IPS-20b (cell line): ENCODE data around the gene TNS1.

ENCODE experiments used
- H3K27ac ChIP-seq: one replicate; pipeline ENCODE4 v1.5.1; 2013; ENCODE audit warnings: low read length
- H3K27me3 ChIP-seq: 2 replicates; pipeline ENCODE4 v1.6.1; 2013; ENCODE audit warnings: mild to moderate bottlenecking, low read length, inconsistent platforms; ENCODE audit not compliant: insufficient read depth
- H3K36me3 ChIP-seq: 2 replicates; pipeline ENCODE4 v1.6.1; 2013; ENCODE audit warnings: low read depth, mild to moderate bottlenecking, inconsistent platforms, low read length, moderate library complexity; ENCODE audit not compliant: insufficient read depth
- H3K4me1 ChIP-seq: 2 replicates; pipeline ENCODE4 v1.6.1; 2013; ENCODE audit warnings: mild to moderate bottlenecking, control low read depth, inconsistent platforms, low read length, moderate library complexity; ENCODE audit not compliant: insufficient read depth
- H3K4me3 ChIP-seq: 2 replicates; pipeline ENCODE4 v1.5.1; 2013; ENCODE audit warnings: mild to moderate bottlenecking, low read length, inconsistent platforms
- H3K9ac ChIP-seq: 2 replicates; pipeline ENCODE4 v1.6.1; 2013; ENCODE audit warnings: low read depth, mild to moderate bottlenecking, inconsistent platforms, low read length, moderate library complexity
- H3K9me3 ChIP-seq: 2 replicates; pipeline ENCODE4 v1.6.1; 2013; ENCODE audit warnings: mild to moderate bottlenecking, low read depth, low read length, inconsistent platforms; ENCODE audit not compliant: insufficient read depth

Gene TNS1

GRCh38 chr2:217928324-217929181, 74.2 kb downstream of the TNS1 start:
- Histone ChIP-seq H3K9me3 (no peaks in the 10 kb centered on the region), H3K4me1 (no peaks in the 10 kb centered on the region), H3K27me3 (no peaks in the 10 kb centered on the region), H3K27ac (no peak overlapping the region), H3K9ac (no peak overlapping the region), H3K36me3 (no peaks in the 10 kb centered on the region), H3K4me3 (no peak overlapping the region)

- Histone ChIP-seq H3K9me3 (no peaks in the 10 kb centered on the region), H3K27me3 (no peaks in the 10 kb centered on the region), H3K4me1 (no peaks in the 10 kb centered on the region), H3K36me3 (no peaks in the 10 kb centered on the region), H3K4me3 (no peak overlapping the region), H3K27ac (no peak overlapping the region), H3K9ac (no peak overlapping the region)
Measured at GRCh38 chr2:217927601-217928323, 75.0 kb downstream of the TNS1 start.

GRCh38 chr2:217926801-217927200, 76.0 kb downstream of the TNS1 start:
- Histone ChIP-seq H3K36me3 (no peaks in the 10 kb centered on the region), H3K9ac (no peak overlapping the region), H3K4me1 (peaks cover 6% of the 10 kb centered on the region; the same call in 1 of the 2 replicates), H3K27me3 (no peaks in the 10 kb centered on the region), H3K4me3 (no peak overlapping the region), H3K9me3 (no peaks in the 10 kb centered on the region), H3K27ac (no peak overlapping the region)

GRCh38 chr2:217924346-217924901, 78.4 kb downstream of the TNS1 start:
- Histone ChIP-seq H3K27ac (no peak overlapping the region), H3K36me3 (no peaks in the 10 kb centered on the region), H3K9ac (no peak overlapping the region), H3K4me1 (peaks cover 23% of the 10 kb centered on the region), H3K4me3 (no peak overlapping the region), H3K27me3 (no peaks in the 10 kb centered on the region; the same call in 1 of the 2 replicates), H3K9me3 (no peaks in the 10 kb centered on the region)

- no peak overlapping the region for H3K9ac ChIP-seq
- H3K36me3 ChIP-seq: no peaks in the 10 kb centered on the region
- no peak overlapping the region for H3K27ac ChIP-seq
- peaks cover 35% of the 10 kb centered on the region for H3K4me1 ChIP-seq
- H3K9me3 ChIP-seq: no peaks in the 10 kb centered on the region
- H3K27me3 ChIP-seq: peaks cover 6% of the 10 kb centered on the region; the same call in 1 of the 2 replicates
- H3K4me3 ChIP-seq: no peak overlapping the region
Measured at GRCh38 chr2:217923007-217923686, 79.6 kb downstream of the TNS1 start.

GRCh38 chr2:217922101-217923006, 80.4 kb downstream of the TNS1 start:
- peaks cover 37% of the 10 kb centered on the region for H3K4me1 ChIP-seq

GRCh38 chr2:217920879-217921603, 81.8 kb downstream of the TNS1 start:
- no peak overlapping the region for H3K27ac ChIP-seq
- H3K4me3 ChIP-seq: no peak overlapping the region
- H3K27me3 ChIP-seq: peaks cover 6% of the 10 kb centered on the region; the same call in 1 of the 2 replicates
- H3K9ac ChIP-seq: peak overlapping the region; percentile 5; the same call in 1 of the 2 replicates
- H3K4me1 ChIP-seq: peaks cover 37% of the 10 kb centered on the region
- H3K36me3 ChIP-seq: no peaks in the 10 kb centered on the region
- H3K9me3 ChIP-seq: no peaks in the 10 kb centered on the region

More at GRCh38 chr2:217922101-217923006, 80.4 kb downstream of the TNS1 start:
- Histone ChIP-seq H3K9me3 (no peaks in the 10 kb centered on the region), H3K27ac (no peak overlapping the region), H3K9ac (no peak overlapping the region), H3K27me3 (peaks cover 6% of the 10 kb centered on the region; the same call in 1 of the 2 replicates), H3K36me3 (no peaks in the 10 kb centered on the region), H3K4me3 (no peak overlapping the region)

GRCh38 chr2:217919781-217920351, 82.9 kb downstream of the TNS1 start:
- peak overlapping the region; percentile 40; the same call in 1 of the 2 replicates for H3K9ac ChIP-seq
- no peak overlapping the region for H3K4me3 ChIP-seq
- H3K27ac ChIP-seq: no peak overlapping the region
- H3K36me3 ChIP-seq: no peaks in the 10 kb centered on the region
- H3K27me3 ChIP-seq: peaks cover 6% of the 10 kb centered on the region; the same call in 1 of the 2 replicates
- H3K4me1 ChIP-seq: peaks cover 37% of the 10 kb centered on the region
- no peaks in the 10 kb centered on the region for H3K9me3 ChIP-seq

GRCh38 chr2:217919204-217919603, 83.6 kb downstream of the TNS1 start:
- peaks cover 37% of the 10 kb centered on the region for H3K4me1 ChIP-seq
- H3K4me3 ChIP-seq: no peak overlapping the region

More at GRCh38 chr2:217919204-217919603, 83.6 kb downstream of the TNS1 start:
- Histone ChIP-seq H3K9me3 (no peaks in the 10 kb centered on the region), H3K27ac (no peak overlapping the region), H3K9ac (peak overlapping the region; percentile 40; the same call in 1 of the 2 replicates), H3K36me3 (no peaks in the 10 kb centered on the region), H3K27me3 (peaks cover 6% of the 10 kb centered on the region; the same call in 1 of the 2 replicates)
